ENCODE measurements around the gene C1orf116. TPM values are rescaled to one million over a fixed set of nuclear protein-coding genes. Genes with fewer than 3 reads are reported as not detected.

C1orf116 gene
- polyA plus RNA-seq, 1 donor from 2014 or later, result not detected

DNA sequence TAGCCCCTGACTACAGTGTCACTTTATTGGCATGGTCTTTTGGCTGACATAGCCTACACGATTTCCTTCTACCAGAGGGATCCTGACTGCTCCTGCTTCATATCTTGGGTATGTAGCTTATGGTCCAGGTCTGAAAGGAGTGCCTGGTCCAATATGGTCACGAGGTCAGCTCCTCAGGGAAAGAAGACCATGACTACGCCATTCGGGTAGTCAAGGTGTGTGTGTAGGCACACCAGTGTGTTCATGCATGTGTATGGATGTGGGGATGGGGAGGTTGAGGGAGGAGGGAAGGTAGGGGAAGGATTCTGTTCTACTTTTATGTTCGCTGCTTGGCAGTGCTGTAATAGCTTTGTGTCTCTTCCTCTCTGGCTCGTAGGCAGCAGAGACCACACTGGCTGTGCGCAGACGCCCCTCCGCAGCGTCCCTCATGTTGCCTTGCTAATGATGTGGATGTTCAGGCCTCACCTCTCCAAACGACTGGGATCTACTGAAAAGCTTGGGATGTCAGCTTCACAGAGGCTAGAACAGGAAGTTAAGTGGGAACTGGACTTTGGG is 46.1 kb upstream of the C1orf116 start:
- TF ChIP-seq, protein P1, sequence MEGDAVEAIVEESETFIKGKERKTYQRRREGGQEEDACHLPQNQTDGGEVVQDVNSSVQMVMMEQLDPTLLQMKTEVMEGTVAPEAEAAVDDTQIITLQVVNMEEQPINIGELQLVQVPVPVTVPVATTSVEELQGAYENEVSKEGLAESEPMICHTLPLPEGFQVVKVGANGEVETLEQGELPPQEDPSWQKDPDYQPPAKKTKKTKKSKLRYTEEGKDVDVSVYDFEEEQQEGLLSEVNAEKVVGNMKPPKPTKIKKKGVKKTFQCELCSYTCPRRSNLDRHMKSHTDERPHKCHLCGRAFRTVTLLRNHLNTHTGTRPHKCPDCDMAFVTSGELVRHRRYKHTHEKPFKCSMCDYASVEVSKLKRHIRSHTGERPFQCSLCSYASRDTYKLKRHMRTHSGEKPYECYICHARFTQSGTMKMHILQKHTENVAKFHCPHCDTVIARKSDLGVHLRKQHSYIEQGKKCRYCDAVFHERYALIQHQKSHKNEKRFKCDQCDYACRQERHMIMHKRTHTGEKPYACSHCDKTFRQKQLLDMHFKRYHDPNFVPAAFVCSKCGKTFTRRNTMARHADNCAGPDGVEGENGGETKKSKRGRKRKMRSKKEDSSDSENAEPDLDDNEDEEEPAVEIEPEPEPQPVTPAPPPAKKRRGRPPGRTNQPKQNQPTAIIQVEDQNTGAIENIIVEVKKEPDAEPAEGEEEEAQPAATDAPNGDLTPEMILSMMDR (IDR thresholded peaks at IDR 0.05; ENCODE audit: poor library complexity, severe bottlenecking), result no peak
- TF ChIP-seq RAD21 (conservative IDR thresholded peaks at IDR 0.05), result no peak
- TF ChIP-seq, protein P2, sequence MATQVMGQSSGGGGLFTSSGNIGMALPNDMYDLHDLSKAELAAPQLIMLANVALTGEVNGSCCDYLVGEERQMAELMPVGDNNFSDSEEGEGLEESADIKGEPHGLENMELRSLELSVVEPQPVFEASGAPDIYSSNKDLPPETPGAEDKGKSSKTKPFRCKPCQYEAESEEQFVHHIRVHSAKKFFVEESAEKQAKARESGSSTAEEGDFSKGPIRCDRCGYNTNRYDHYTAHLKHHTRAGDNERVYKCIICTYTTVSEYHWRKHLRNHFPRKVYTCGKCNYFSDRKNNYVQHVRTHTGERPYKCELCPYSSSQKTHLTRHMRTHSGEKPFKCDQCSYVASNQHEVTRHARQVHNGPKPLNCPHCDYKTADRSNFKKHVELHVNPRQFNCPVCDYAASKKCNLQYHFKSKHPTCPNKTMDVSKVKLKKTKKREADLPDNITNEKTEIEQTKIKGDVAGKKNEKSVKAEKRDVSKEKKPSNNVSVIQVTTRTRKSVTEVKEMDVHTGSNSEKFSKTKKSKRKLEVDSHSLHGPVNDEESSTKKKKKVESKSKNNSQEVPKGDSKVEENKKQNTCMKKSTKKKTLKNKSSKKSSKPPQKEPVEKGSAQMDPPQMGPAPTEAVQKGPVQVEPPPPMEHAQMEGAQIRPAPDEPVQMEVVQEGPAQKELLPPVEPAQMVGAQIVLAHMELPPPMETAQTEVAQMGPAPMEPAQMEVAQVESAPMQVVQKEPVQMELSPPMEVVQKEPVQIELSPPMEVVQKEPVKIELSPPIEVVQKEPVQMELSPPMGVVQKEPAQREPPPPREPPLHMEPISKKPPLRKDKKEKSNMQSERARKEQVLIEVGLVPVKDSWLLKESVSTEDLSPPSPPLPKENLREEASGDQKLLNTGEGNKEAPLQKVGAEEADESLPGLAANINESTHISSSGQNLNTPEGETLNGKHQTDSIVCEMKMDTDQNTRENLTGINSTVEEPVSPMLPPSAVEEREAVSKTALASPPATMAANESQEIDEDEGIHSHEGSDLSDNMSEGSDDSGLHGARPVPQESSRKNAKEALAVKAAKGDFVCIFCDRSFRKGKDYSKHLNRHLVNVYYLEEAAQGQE (IDR thresholded peaks at IDR 0.05; ENCODE audit: borderline replicate concordance), result no peak
- TF ChIP-seq TAF1 (IDR thresholded peaks at IDR 0.05; ENCODE audit: low read depth), result no peak
- no peak for TF ChIP-seq EP300 (conservative IDR thresholded peaks at IDR 0.05; ENCODE audit: poor library complexity, severe bottlenecking)
- TF ChIP-seq MXI1 (conservative IDR thresholded peaks at IDR 0.05; ENCODE audit: poor library complexity, severe bottlenecking), result no peak
- TF ChIP-seq POLR2AphosphoS5 (IDR thresholded peaks at IDR 0.05), result no peak
- no peak for TF ChIP-seq EZH2 (IDR thresholded peaks at IDR 0.05; ENCODE audit: borderline replicate concordance, insufficient read depth, low read length, poor library complexity, severe bottlenecking)
- TF ChIP-seq SMC3 (conservative IDR thresholded peaks at IDR 0.05; ENCODE audit: poor library complexity), result no peak
- Histone ChIP-seq H2AFZ (ENCODE audit: low read depth, low read length) (no peak overlapping the region), H3K79me2 (replicated peaks; ENCODE audit: insufficient read depth, low read length) (no peaks in the 10 kb centered on the region), H3K9ac (ENCODE audit: low read length) (no peak overlapping the region), H3K27me3 (ENCODE audit: insufficient read depth, low read depth, low read length) (no peaks in the 10 kb centered on the region), H3F3A (ENCODE audit: insufficient read depth, low read length, poor library complexity, severe bottlenecking) (no peaks in the 10 kb centered on the region), H3K4me3 (ENCODE audit: low read length) (no peak overlapping the region), H3K9me3 (ENCODE audit: low read length) (no peaks in the 10 kb centered on the region), H3K27ac (ENCODE audit: low read length) (no peak overlapping the region), H3K9me2 (ENCODE audit: insufficient read depth, low read length) (no peaks in the 10 kb centered on the region), H3K4me2 (ENCODE audit: low read length) (no peak overlapping the region), H4K20me1 (ENCODE audit: insufficient read depth) (no peaks in the 10 kb centered on the region), H3K36me3 (ENCODE audit: insufficient read depth, low read length) (no peaks in the 10 kb centered on the region)

DNA sequence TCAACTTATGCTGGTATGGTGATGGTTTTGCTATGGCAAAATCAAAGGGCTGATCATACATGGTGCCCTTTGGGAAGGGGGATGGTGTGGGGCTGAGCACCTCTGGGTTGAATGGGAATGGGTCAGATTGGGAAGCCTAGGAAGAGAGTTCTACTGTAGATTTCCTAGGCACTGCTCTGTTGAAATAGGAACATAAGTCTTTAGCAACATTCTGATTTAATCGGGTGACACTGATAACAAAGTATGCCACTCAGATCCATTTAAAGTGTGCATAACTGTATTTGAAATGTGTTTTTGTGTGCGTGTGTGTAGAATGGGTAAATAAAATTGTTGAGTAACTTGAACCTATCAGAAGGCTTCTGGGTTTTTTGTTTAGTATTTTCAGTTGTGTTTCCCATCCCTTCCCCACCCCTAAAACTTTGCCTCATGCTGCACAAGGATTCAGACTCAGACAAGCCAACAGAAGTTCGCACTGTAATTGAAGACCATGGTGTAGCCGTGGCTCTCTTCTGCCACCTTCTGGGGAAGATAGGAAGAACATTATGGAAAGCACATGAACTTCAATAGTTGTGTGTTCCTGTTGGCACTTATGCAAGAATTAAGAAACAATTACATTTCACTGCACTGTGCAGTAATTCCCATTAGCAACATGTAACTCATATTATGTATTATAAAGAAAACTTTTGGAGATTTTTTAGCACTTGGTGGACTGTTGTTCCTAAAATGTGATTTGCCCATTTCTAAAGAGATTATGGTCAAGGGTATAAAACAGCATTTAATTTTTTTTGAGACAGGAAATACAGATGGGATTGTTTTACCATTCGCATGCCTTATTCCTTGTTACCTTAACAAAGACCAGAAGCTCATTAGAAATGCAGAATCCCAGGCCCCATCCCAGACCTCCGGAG is 45.2 kb upstream of the C1orf116 start:
- Histone ChIP-seq H3K9me3 (ENCODE audit: low read length) (no peaks in the 10 kb centered on the region), H3K27ac (ENCODE audit: low read length) (no peak overlapping the region), H3K36me3 (ENCODE audit: insufficient read depth, low read length) (no peaks in the 10 kb centered on the region), H3K9ac (ENCODE audit: low read length) (no peak overlapping the region), H3K4me3 (ENCODE audit: low read length) (no peak overlapping the region), H3K27me3 (ENCODE audit: insufficient read depth, low read depth, low read length) (no peaks in the 10 kb centered on the region), H4K20me1 (ENCODE audit: insufficient read depth) (no peaks in the 10 kb centered on the region), H3K4me2 (ENCODE audit: low read length) (no peak overlapping the region), H2AFZ (ENCODE audit: low read depth, low read length) (no peak overlapping the region), H3F3A (ENCODE audit: insufficient read depth, low read length, poor library complexity, severe bottlenecking) (no peaks in the 10 kb centered on the region), H3K9me2 (ENCODE audit: insufficient read depth, low read length) (no peaks in the 10 kb centered on the region), H3K79me2 (replicated peaks; ENCODE audit: insufficient read depth, low read length) (no peaks in the 10 kb centered on the region)
- TF ChIP-seq EP300 (conservative IDR thresholded peaks at IDR 0.05; ENCODE audit: poor library complexity, severe bottlenecking) (no peak), SMC3 (conservative IDR thresholded peaks at IDR 0.05; ENCODE audit: poor library complexity) (peak; percentile 88), RAD21 (conservative IDR thresholded peaks at IDR 0.05) (peak; percentile 87)
- TF ChIP-seq, protein P1 (IDR thresholded peaks at IDR 0.05; ENCODE audit: poor library complexity, severe bottlenecking), result peak; percentile 88

Measured in neural cell (in vitro differentiated cells).